HG03342 (cell line): ENCODE results near the gene DUSP22.

Experiments
- ATAC-seq: cut with Tn5 transposase; IDR thresholded peaks from one replicate; pipeline ENCODE4 v1.9.1; 2021; ENCODE audit warnings: mild to moderate bottlenecking, moderate library complexity; ENCODE audit not compliant: unreplicated experiment

The DUSP22 gene

GRCh38 chr6:336159-337114 lies 44.1 kb downstream of the DUSP22 start:
- peak; percentile 39 for ATAC-seq

- no peak for ATAC-seq
Measured at GRCh38 chr6:337805-338368, 45.6 kb downstream of the DUSP22 start.

GRCh38 chr6:338815-339262 lies 46.6 kb downstream of the DUSP22 start:
- ATAC-seq = no peak

GRCh38 chr6:339480-339879 lies 47.2 kb downstream of the DUSP22 start:
- no peak for ATAC-seq

- ATAC-seq = no peak
Measured at GRCh38 chr6:340186-340955, 48.1 kb downstream of the DUSP22 start.

GRCh38 chr6:340991-341827 lies 48.9 kb downstream of the DUSP22 start:
- peak; percentile 47 for ATAC-seq

- peak; percentile 47 for ATAC-seq
Measured at GRCh38 chr6:341914-342831, 49.9 kb downstream of the DUSP22 start.

- no peak for ATAC-seq
Measured at GRCh38 chr6:342832-343179, 50.5 kb downstream of the DUSP22 start.

GRCh38 chr6:343226-343935 lies 51.1 kb downstream of the DUSP22 start:
- no peak for ATAC-seq

- no peak for ATAC-seq
Measured at GRCh38 chr6:343960-344815, 51.9 kb downstream of the DUSP22 start.

- ATAC-seq = no peak
Measured at GRCh38 chr6:344816-345340, 52.6 kb downstream of the DUSP22 start.

GRCh38 chr6:345747-346385 lies 53.6 kb downstream of the DUSP22 start:
- no peak for ATAC-seq

- no peak for ATAC-seq
Measured at GRCh38 chr6:346386-347030, 54.2 kb downstream of the DUSP22 start.

GRCh38 chr6:347232-347631 lies 54.9 kb downstream of the DUSP22 start:
- peak; percentile 87 for ATAC-seq

GRCh38 chr6:347951-348859 lies 55.9 kb downstream of the DUSP22 start:
- ATAC-seq = no peak
